Ovary (tissue), 3 donors: Measurements from ENCODE around the gene COPS7B.

Source experiments
- EP300 ChIP-seq: sonication (generic); formaldehyde crosslinking; IDR thresholded peaks from one replicate; pipeline ENCODE4 v1.6.1; 2017; ENCODE audit warnings: antibody characterized with exemption
- TF ChIP-seq, protein P1 (sequence below), 3 donors: fragments of 450-650 bp in 2 of 3; fragments of 200-600 bp in 1 of 3; IDR thresholded peaks; one replicate each; pipeline versions ENCODE4 v1.5.1 to v1.8.0; 2016 to 2022; ENCODE audit warnings: antibody characterized with exemption in 3 of 3, mild to moderate bottlenecking in 1 of 3
- donor health status: DM: no; HTN: no; CAD: no.

GRCh38 chr2:231795525-231796327 is 9.5 kb downstream of the COPS7B start:
- TF ChIP-seq, protein P1, sequence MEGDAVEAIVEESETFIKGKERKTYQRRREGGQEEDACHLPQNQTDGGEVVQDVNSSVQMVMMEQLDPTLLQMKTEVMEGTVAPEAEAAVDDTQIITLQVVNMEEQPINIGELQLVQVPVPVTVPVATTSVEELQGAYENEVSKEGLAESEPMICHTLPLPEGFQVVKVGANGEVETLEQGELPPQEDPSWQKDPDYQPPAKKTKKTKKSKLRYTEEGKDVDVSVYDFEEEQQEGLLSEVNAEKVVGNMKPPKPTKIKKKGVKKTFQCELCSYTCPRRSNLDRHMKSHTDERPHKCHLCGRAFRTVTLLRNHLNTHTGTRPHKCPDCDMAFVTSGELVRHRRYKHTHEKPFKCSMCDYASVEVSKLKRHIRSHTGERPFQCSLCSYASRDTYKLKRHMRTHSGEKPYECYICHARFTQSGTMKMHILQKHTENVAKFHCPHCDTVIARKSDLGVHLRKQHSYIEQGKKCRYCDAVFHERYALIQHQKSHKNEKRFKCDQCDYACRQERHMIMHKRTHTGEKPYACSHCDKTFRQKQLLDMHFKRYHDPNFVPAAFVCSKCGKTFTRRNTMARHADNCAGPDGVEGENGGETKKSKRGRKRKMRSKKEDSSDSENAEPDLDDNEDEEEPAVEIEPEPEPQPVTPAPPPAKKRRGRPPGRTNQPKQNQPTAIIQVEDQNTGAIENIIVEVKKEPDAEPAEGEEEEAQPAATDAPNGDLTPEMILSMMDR (IDR thresholded peaks at IDR 0.05): no peak
- TF ChIP-seq EP300: no peak
